Upper lobe of left lung (tissue), 6 donors: Measurements from ENCODE around the gene TBC1D1. TPM values are rescaled to one million over a fixed set of nuclear protein-coding genes. Genes with fewer than 3 reads are reported as not detected.

Experiments used
- ATAC-seq, 2 donors: fragments of 200-7000 bp; cut with Tn5 transposase; one replicate each; pipeline ENCODE4 v1.9.1; 2022; ENCODE audit warnings: mild to moderate bottlenecking in 2 of 2, moderate library complexity in 2 of 2; ENCODE audit not compliant: low FRiP score in 2 of 2
- DNase-seq, 2 donors: peaks; one replicate each; pipeline ENCODE4 v3.0.0-alpha.2; 2019 to 2020
- H3K27ac ChIP-seq, 4 donors: fragments of 200-600 bp; sonication (generic); one replicate each; pipeline ENCODE4 v1.5.1; 2016 to 2019
- H3K27me3 ChIP-seq, 4 donors: fragments of 200-600 bp; sonication (generic); one replicate each; pipeline ENCODE4 v1.5.1; 2017 to 2019
- H3K36me3 ChIP-seq, 4 donors: fragments of 200-600 bp; sonication (generic); one replicate each; pipeline ENCODE4 v1.5.1; 2016 to 2019
- H3K4me1 ChIP-seq, 4 donors: fragments of 200-600 bp; sonication (generic); one replicate each; pipeline ENCODE4 v1.5.1; 2018 to 2019
- H3K4me3 ChIP-seq, 4 donors: fragments of 200-600 bp; sonication (generic); one replicate each; pipeline ENCODE4 v1.5.1; 2017 to 2019; ENCODE audit warnings: mild to moderate bottlenecking in 2 of 4, moderate library complexity in 1 of 4
- H3K9me3 ChIP-seq, 4 donors: fragments of 200-600 bp; sonication (generic); one replicate each; pipeline ENCODE4 v1.5.1; 2018 to 2019
- CTCF ChIP-seq, 6 experiments: fragments of 450-650 bp in 4 of 6; fragments of 200-600 bp in 2 of 6; sonication (generic) in 2 of 6; IDR thresholded peaks; one replicate each; pipeline ENCODE4 v1.5.1; 2016 to 2019; ENCODE audit warnings: antibody characterized with exemption in 6 of 6
- EP300 ChIP-seq, 4 donors: sonication (generic); formaldehyde crosslinking; IDR thresholded peaks; one replicate each; pipeline ENCODE4 v1.5.1; 2017; ENCODE audit warnings: antibody characterized with exemption in 4 of 4, control low read depth in 2 of 4
- POLR2A ChIP-seq, 4 donors: fragments of 450-650 bp; IDR thresholded peaks; one replicate each; pipeline ENCODE4 v1.5.1; 2016 to 2017; ENCODE audit warnings: antibody characterized with exemption in 4 of 4, mild to moderate bottlenecking in 2 of 4
- POLR2AphosphoS5 ChIP-seq, 2 donors: sonication (generic); formaldehyde crosslinking; IDR thresholded peaks; one replicate each; pipeline ENCODE4 v1.5.1; 2017; ENCODE audit warnings: antibody characterized with exemption in 2 of 2
- WGBS, 2 donors: methylation state at CpG; one replicate each; pipeline ENCODE4 v1.1.5; 2017 to 2018; 5-methylcytosine and 5-hydroxymethylcytosine counted together
- total RNA-seq, 6 donors: library from RNA; depleted of rRNA in 4 of 6; stranded (reverse); fragments of >200 nt in 4 of 6; gene quantifications; one replicate each; pipeline versions ENCODE4 v1.1.0 to v1.2.1, GENCODE V29; 2016 to 2021
- donor health status: DM: no; HTN: no; CAD: no; lungs with moderate emphysema.
- donor health status: DM: no; HTN: yes; CAD: no; lungs with severe emphysema.

Gene TBC1D1
- total RNA-seq, 6 donors from 2014 or later = 45.1 to 68.1 (median 58.0) TPM

- TF ChIP-seq POLR2A (IDR thresholded peaks at IDR 0.05) = no peak
- no peak for TF ChIP-seq EP300 (IDR thresholded peaks at IDR 0.05)
- no peak for TF ChIP-seq CTCF (IDR thresholded peaks at IDR 0.05)
- TF ChIP-seq POLR2AphosphoS5 (IDR thresholded peaks at IDR 0.05) = no peak
- no peak overlapping the region for H3K4me3 ChIP-seq
- peaks cover 0 to 78% (median 10%) of the 10 kb centered on the region in 4 donors for H3K36me3 ChIP-seq
- H3K27me3 ChIP-seq = no peaks in the 10 kb centered on the region
- no peak overlapping the region for H3K27ac ChIP-seq
- 90% methylated on average over 4 of the region's 4 CpGs for WGBS, 2 donors
- peaks cover 0 to 4% (median 0%) of the 10 kb centered on the region in 4 donors for H3K4me1 ChIP-seq
- ATAC-seq = no peak
- no peaks in the 10 kb centered on the region for H3K9me3 ChIP-seq
- no peak for DNase-seq
Observed at GRCh38 chr4:38099020-38099600, 208.2 kb downstream of the TBC1D1 start.

DNA sequence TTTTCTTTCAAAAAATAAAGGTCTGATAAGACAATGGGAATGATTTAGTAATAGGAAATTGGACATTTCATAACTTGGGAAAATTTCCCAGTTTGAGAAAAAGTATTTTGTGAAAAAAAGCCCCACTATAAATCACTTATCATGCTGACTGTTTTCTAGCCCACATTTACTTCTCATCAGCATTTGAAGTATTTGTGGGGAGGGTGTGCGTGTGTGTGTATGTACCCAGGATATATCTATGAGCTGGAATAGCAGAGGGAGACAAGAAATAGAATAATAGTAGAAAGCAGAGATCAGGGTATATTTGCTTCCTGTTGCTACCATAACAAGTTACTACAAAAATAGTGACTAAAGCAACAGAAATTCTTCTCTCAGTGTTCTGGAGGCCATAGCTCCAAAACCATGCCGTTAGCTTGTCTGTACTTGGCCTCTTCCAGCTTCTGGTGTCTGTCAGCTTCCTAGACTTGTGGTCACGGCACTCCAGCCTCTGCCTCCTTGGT lies 209.1 kb downstream of the TBC1D1 start:
- peaks cover 0 to 84% (median 14%) of the 10 kb centered on the region in 4 donors for H3K36me3 ChIP-seq
- ATAC-seq = peak; percentile 43 to 71

GRCh38 chr4:38100474-38101255 lies 209.8 kb downstream of the TBC1D1 start:
- DNase-seq = no peak
- Histone ChIP-seq H3K4me1 (peaks cover 0 to 4% (median 0%) of the 10 kb centered on the region in 4 donors), H3K36me3 (peaks cover 0 to 89% (median 14%) of the 10 kb centered on the region in 4 donors), H3K9me3 (no peaks in the 10 kb centered on the region), H3K4me3 (no peak overlapping the region), H3K27me3 (no peaks in the 10 kb centered on the region), H3K27ac (no peak overlapping the region)
- no peak for TF ChIP-seq POLR2AphosphoS5 (IDR thresholded peaks at IDR 0.05)
- no peak for TF ChIP-seq POLR2A (IDR thresholded peaks at IDR 0.05)
- no peak for TF ChIP-seq CTCF (IDR thresholded peaks at IDR 0.05)
- TF ChIP-seq EP300 (IDR thresholded peaks at IDR 0.05) = no peak
- no peak for ATAC-seq
- 91 to 98% methylated on average over 5 of the region's 5 CpGs for WGBS, 2 donors

More for the DNA sequence above, 209.1 kb downstream of the TBC1D1 start:
- TF ChIP-seq POLR2AphosphoS5 (IDR thresholded peaks at IDR 0.05) = no peak
- no peak for TF ChIP-seq POLR2A (IDR thresholded peaks at IDR 0.05)
- no peak for TF ChIP-seq CTCF (IDR thresholded peaks at IDR 0.05)
- no peak for TF ChIP-seq EP300 (IDR thresholded peaks at IDR 0.05)
- Histone ChIP-seq H3K27me3 (no peaks in the 10 kb centered on the region), H3K4me1 (peaks cover 0 to 4% (median 0%) of the 10 kb centered on the region in 4 donors), H3K4me3 (no peak overlapping the region), H3K9me3 (no peaks in the 10 kb centered on the region), H3K27ac (no peak overlapping the region)
- WGBS, 2 donors = 86 to 89% methylated on average over 3 of the region's 3 CpGs
- DNase-seq = no peak

GRCh38 chr4:38101563-38101962 lies 210.7 kb downstream of the TBC1D1 start:
- Histone ChIP-seq H3K4me3 (no peak overlapping the region), H3K9me3 (no peaks in the 10 kb centered on the region), H3K36me3 (peaks cover 0 to 89% (median 15%) of the 10 kb centered on the region in 4 donors), H3K27me3 (no peaks in the 10 kb centered on the region), H3K27ac (no peak overlapping the region), H3K4me1 (peaks cover 0 to 9% (median 2%) of the 10 kb centered on the region in 4 donors)
- no peak for TF ChIP-seq EP300 (IDR thresholded peaks at IDR 0.05)
- no peak for TF ChIP-seq POLR2A (IDR thresholded peaks at IDR 0.05)
- TF ChIP-seq POLR2AphosphoS5 (IDR thresholded peaks at IDR 0.05) = no peak
- TF ChIP-seq CTCF (IDR thresholded peaks at IDR 0.05) = no peak
- ATAC-seq (no peak), DNase-seq (no peak)
- 91% methylated on average over 4 of the region's 4 CpGs for WGBS, 2 donors
